Endodermal cell (in vitro differentiated cells): ENCODE measurements around the gene CIB1. TPM values are rescaled to one million over a fixed set of nuclear protein-coding genes. Genes with fewer than 3 reads are reported as not detected.

Source experiments
- DNase-seq: peaks from one replicate; pipeline ENCODE4 v3.0.0-alpha.2; 2017
- H3K27ac ChIP-seq: 2 replicates; pipeline ENCODE4 v1.5.1; 2013; ENCODE audit warnings: mild to moderate bottlenecking, low read depth, low read length, moderate library complexity
- H3K27me3 ChIP-seq: 2 replicates; pipeline ENCODE4 v1.6.1; 2013; ENCODE audit warnings: mild to moderate bottlenecking, low read length, moderate library complexity; ENCODE audit not compliant: insufficient read depth, control insufficient read depth, poor library complexity, severe bottlenecking
- H3K36me3 ChIP-seq: 2 replicates; pipeline ENCODE4 v1.7.0; 2013; ENCODE audit warnings: mild to moderate bottlenecking, low read length, moderate library complexity; ENCODE audit not compliant: control insufficient read depth, insufficient read depth
- H3K4me1 ChIP-seq: one replicate; pipeline ENCODE4 v1.7.0; 2013; ENCODE audit warnings: low read length; ENCODE audit not compliant: control insufficient read depth, insufficient read depth
- H3K4me3 ChIP-seq: 2 replicates; pipeline ENCODE4 v1.5.1; 2013; ENCODE audit warnings: mild to moderate bottlenecking, low read length, moderate library complexity
- H3K9ac ChIP-seq: 2 replicates; pipeline ENCODE4 v1.6.1; 2013; ENCODE audit warnings: mild to moderate bottlenecking, low read length, moderate library complexity; ENCODE audit not compliant: poor library complexity, severe bottlenecking; ENCODE audit errors: extremely low read depth
- H3K9me3 ChIP-seq: 2 replicates; pipeline ENCODE4 v1.6.1; 2013; ENCODE audit warnings: mild to moderate bottlenecking, low read length, moderate library complexity; ENCODE audit not compliant: control insufficient read depth
- H3K27ac Mint-ChIP-seq: 2 replicates; pipeline ENCODE4 v1.8.0; 2020; ENCODE audit warnings: mixed read lengths
- H3K27me3 Mint-ChIP-seq: 2 replicates; pipeline ENCODE4 v1.8.0; 2021; ENCODE audit warnings: mild to moderate bottlenecking, mixed read lengths; ENCODE audit not compliant: insufficient read depth
- H3K36me3 Mint-ChIP-seq: 2 replicates; pipeline ENCODE4 v1.8.0; 2020; ENCODE audit warnings: low read depth, mixed read lengths
- H3K4me1 Mint-ChIP-seq: 2 replicates; pipeline ENCODE4 v1.8.0; 2020; ENCODE audit warnings: mixed read lengths
- H3K4me3 Mint-ChIP-seq: 2 replicates; pipeline ENCODE4 v1.8.0; 2020; ENCODE audit warnings: mild to moderate bottlenecking, moderate library complexity, mixed read lengths
- H3K9me3 Mint-ChIP-seq: 2 replicates; pipeline ENCODE4 v1.8.0; 2020; ENCODE audit warnings: mild to moderate bottlenecking, mixed read lengths
- WGBS, 2 experiments: methylation state at CpG; one replicate each; pipeline versions ENCODE4 v1.1.5 to v1.1.7; 2013; ENCODE audit warnings: missing lambda C conversion rate in 2 of 2, mixed read lengths in 1 of 2; ENCODE audit not compliant: insufficient coverage in 1 of 2, insufficient read length in 1 of 2; 5-methylcytosine and 5-hydroxymethylcytosine counted together
- total RNA-seq, 2 donors: library from RNA; stranded (reverse); fragmentation: NEBNext Ultra II Directional in 1 of 2; extraction: Animal tissue kit (Norgen Biotek cat#: 25700) in 1 of 2; gene quantifications; 2 replicates in 1 of 2; 3 replicates in 1 of 2; pipeline ENCODE4 v1.2.1, GENCODE V29; 2021
- TF ChIP-seq, protein P1 (sequence below): fragments of 200-600 bp; sonication (generic); conservative IDR thresholded peaks from 2 replicates; pipeline ENCODE4 v1.5.0; 2021; ENCODE audit warnings: antibody characterized with exemption, mild to moderate bottlenecking

CIB1 gene
- total RNA-seq, 2 donors from 2014 or later = 31.3 to 34.0 TPM

DNA sequence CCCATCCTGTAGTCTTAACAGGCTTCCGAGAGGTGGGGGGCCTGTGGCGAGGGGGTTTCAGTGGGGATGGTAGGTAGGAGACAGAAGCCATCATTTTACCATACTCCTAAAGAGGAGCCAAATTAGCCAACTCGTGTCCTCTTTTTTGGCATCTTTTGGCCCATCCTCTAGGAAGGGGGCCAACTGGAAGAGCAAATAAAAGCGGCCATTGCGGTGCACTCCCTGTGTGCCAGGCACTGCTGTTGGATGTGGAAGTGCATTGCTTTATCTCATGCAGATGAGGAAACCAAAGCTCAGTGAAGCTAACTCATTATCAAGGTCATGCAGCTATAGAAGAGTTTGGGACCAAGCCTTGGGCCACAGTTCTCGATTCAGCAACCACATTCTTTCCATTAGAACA, 26.5 kb downstream of the CIB1 start:
- Histone ChIP-seq H3K27ac (no peak overlapping the region), H3K4me1 (no peaks in the 10 kb centered on the region), H3K9me3 (no peaks in the 10 kb centered on the region), H3K27me3 (peaks cover 6% of the 10 kb centered on the region), H3K4me3 (no peak overlapping the region), H3K36me3 (no peaks in the 10 kb centered on the region), H3K9ac (no peak overlapping the region)
- no peak for DNase-seq
- Mint-ChIP-seq H3K4me1 (peaks cover 9% of the 10 kb centered on the region), H3K9me3 (no peaks in the 10 kb centered on the region), H3K27me3 (no peaks in the 10 kb centered on the region), H3K27ac (no peak overlapping the region), H3K4me3 (no peak overlapping the region), H3K36me3 (peaks cover 6% of the 10 kb centered on the region)
- TF ChIP-seq, protein P1, sequence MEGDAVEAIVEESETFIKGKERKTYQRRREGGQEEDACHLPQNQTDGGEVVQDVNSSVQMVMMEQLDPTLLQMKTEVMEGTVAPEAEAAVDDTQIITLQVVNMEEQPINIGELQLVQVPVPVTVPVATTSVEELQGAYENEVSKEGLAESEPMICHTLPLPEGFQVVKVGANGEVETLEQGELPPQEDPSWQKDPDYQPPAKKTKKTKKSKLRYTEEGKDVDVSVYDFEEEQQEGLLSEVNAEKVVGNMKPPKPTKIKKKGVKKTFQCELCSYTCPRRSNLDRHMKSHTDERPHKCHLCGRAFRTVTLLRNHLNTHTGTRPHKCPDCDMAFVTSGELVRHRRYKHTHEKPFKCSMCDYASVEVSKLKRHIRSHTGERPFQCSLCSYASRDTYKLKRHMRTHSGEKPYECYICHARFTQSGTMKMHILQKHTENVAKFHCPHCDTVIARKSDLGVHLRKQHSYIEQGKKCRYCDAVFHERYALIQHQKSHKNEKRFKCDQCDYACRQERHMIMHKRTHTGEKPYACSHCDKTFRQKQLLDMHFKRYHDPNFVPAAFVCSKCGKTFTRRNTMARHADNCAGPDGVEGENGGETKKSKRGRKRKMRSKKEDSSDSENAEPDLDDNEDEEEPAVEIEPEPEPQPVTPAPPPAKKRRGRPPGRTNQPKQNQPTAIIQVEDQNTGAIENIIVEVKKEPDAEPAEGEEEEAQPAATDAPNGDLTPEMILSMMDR = no peak
- WGBS, 2 experiments = 94 to 100% methylated on average over 4 to 6 of the region's 6 CpGs

DNA sequence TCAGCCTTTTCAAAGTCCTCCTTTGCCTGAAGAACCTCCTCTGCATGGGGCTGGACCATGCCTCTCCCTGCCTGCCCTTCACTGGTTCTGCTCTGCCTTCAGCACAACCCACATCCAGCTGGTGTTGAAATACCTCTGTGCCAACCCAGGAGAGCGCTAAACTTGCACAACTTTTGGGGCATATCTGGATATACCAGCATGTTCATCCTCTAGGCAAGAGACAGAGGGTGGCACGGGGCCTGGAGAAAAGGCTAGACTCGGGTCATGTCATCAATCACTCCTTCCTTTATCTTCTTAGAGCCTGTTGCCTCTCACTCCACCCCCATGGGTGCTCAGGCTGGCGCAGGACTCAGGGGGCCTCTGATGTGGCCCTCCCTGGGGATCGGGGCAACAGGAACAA, 27.9 kb downstream of the CIB1 start:
- no peak for DNase-seq
- WGBS, 2 experiments = 87 to 89% methylated on average over 3 to 5 of the region's 5 CpGs
- no peaks in the 10 kb centered on the region for H3K36me3 ChIP-seq
- Mint-ChIP-seq H3K4me3 (no peak overlapping the region), H3K36me3 (peaks cover 6% of the 10 kb centered on the region), H3K27ac (no peak overlapping the region), H3K4me1 (peaks cover 9% of the 10 kb centered on the region), H3K9me3 (no peaks in the 10 kb centered on the region), H3K27me3 (no peaks in the 10 kb centered on the region)
- H3K4me1 ChIP-seq = no peaks in the 10 kb centered on the region
- H3K4me3 ChIP-seq = no peak overlapping the region
- H3K27ac ChIP-seq = no peak overlapping the region
- TF ChIP-seq, protein P1 = no peak
- H3K27me3 ChIP-seq = peaks cover 6% of the 10 kb centered on the region
- no peak overlapping the region for H3K9ac ChIP-seq
- H3K9me3 ChIP-seq = no peaks in the 10 kb centered on the region

- H3K4me3 ChIP-seq = no peak overlapping the region
- Mint-ChIP-seq H3K27ac (no peak overlapping the region), H3K4me1 (peaks cover 15% of the 10 kb centered on the region)
Observed at GRCh38 chr15:90205050-90205848, 28.5 kb downstream of the CIB1 start.

More at GRCh38 chr15:90205050-90205848, 28.5 kb downstream of the CIB1 start:
- WGBS, 2 experiments = 91 to 98% methylated on average over 8 to 10 of the region's 10 CpGs
- no peaks in the 10 kb centered on the region for H3K36me3 ChIP-seq
- H3K9me3 ChIP-seq = no peaks in the 10 kb centered on the region
- peaks cover 6% of the 10 kb centered on the region for H3K27me3 ChIP-seq
- no peak overlapping the region for H3K9ac ChIP-seq
- peaks cover 3% of the 10 kb centered on the region for H3K4me1 ChIP-seq
- TF ChIP-seq, protein P1 = no peak
- Mint-ChIP-seq H3K9me3 (no peaks in the 10 kb centered on the region), H3K4me3 (no peak overlapping the region), H3K27me3 (no peaks in the 10 kb centered on the region), H3K36me3 (peaks cover 6% of the 10 kb centered on the region)
- no peak for DNase-seq
- no peak overlapping the region for H3K27ac ChIP-seq
